ENCODE results near the gene COPB2.

DNA sequence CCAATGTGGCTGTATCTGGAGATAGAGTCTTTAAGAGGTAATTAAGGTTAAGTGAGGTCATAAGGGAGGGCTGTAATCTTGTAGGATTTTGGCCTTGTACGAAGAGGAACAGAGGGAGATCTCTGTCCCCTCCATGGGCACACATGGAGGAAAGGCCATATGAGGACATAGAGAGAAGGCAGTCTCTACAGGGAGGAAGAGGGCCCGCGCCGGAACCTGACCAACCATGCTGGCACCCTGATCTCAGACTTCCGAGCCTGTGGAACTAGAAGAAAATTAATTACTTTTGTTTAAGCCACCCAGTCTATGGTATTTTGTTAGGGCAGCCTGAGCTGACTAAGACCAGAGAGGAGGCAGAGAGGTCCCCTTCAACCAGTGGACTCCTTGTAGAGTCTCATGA is 63.3 kb downstream of the COPB2 start:
- TF ChIP-seq POLR2A (IDR thresholded peaks at IDR 0.05) (no peak), EP300 (IDR thresholded peaks at IDR 0.05) (no peak)
- TF ChIP-seq, protein P1, sequence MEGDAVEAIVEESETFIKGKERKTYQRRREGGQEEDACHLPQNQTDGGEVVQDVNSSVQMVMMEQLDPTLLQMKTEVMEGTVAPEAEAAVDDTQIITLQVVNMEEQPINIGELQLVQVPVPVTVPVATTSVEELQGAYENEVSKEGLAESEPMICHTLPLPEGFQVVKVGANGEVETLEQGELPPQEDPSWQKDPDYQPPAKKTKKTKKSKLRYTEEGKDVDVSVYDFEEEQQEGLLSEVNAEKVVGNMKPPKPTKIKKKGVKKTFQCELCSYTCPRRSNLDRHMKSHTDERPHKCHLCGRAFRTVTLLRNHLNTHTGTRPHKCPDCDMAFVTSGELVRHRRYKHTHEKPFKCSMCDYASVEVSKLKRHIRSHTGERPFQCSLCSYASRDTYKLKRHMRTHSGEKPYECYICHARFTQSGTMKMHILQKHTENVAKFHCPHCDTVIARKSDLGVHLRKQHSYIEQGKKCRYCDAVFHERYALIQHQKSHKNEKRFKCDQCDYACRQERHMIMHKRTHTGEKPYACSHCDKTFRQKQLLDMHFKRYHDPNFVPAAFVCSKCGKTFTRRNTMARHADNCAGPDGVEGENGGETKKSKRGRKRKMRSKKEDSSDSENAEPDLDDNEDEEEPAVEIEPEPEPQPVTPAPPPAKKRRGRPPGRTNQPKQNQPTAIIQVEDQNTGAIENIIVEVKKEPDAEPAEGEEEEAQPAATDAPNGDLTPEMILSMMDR (IDR thresholded peaks at IDR 0.05) = no peak

All from gastroesophageal sphincter (tissue), 3 donors.